GM19035 (cell line): Measurements from ENCODE around the gene MYH11.
"Not testable (repeated sequence)": the region's sequence is repeated elsewhere in the genome, so short reads cannot be mapped to it uniquely, and the experiment has no call there.

ENCODE experiments used
- ATAC-seq: cut with Tn5 transposase; IDR thresholded peaks from one replicate; pipeline ENCODE4 v1.9.1; 2021; ENCODE audit not compliant: unreplicated experiment

MYH11 gene

DNA sequence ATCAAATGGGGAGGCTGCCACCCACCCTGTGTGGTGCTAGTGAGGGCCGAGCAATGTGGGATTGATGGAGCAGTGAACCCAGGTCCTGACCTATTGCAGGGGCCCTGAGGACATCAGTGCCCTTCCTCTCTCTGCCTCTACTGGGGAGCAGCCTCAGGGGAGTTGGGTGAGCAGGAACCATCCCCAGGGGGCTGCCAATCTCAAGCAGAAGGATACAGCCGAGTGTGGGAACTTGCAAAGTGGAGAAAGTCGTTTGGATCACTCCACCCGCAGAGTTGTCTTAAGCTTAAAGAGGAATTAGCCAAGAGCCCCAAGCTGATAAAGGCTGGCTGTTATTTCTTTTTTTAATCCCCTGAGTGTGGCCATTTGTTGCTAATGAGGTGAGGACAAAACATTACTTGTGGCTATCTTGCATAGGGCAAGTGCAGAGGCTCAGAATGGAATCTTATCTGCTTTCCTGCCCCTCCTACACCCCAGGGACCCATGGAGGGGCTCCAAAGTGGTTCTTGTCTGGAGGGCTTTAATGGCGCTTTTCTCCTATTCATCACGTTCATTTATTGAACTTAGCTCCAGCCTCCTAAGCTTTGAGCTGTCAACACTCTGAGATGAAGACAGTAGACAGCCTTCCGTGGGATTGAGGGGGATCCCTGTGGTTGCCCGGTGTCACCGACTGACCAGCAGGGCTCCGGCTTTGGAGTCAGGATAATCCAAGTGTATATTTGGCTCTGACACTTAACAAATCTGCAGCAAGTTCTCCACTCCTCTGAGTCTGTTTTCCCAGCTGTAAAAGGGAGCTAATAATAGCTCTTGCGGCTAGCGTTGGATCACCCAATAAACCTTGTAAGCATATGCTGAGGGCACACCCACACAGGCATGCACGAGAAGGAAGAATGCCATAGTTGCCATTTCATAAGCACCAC is 45.1 kb downstream of the MYH11 start:
- no peak for ATAC-seq

DNA sequence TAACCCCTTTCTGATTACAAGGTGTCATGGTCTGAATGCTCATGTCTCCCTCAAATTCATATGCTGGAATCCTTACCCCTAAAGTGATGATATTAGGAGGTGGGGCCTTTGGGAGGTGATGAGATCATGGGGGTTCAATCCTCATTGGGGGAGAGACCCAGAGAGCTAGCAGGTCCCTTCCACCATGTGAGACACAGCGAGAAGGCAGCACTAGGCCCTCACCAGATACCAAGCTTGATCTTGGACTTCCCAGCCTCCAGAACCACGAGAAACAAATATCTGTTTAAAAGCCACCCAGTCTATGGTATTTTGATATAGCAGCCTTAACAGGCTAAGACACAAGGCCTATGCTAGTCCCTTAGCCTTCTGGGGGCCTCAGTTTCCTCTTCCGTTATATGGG is 45.9 kb downstream of the MYH11 start:
- ATAC-seq, result no peak

DNA sequence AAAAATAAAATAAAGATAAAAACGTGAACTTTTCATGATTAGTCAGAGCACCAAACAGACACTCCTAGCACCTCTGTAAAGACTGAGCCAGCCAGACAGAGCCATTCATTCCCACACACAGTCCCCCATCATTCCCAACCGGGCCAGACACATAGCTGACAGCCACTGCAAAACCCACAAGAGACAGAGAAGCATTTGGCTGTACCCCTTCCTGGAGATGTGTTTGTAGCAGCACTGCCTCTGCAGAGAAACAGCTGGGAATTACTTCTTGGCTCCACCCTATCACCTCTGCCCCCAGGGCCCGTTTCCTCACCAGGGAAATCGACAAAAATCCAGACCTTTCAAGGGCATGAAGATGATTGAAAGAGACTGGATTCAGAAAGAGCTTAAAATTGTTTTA is 46.4 kb downstream of the MYH11 start:
- ATAC-seq, result no peak

DNA sequence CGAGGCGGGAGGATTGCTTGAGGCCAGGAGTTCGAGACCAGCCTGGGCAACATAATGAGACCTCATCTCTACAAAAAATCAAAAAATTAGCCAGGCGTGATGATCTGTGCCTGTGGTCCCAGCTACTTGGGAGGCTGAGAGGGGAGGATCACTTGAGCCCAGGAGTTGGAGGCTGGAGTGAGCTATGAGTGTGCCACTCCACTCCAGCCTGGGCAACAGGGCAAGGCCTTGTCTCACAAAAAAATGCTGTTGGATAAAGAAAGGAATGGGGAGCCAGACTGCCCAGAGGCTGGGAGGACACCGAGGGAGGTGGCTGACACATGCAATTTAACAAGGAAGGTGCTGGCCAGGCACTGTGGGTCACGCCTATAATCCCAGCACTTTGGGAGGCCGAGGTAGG is 47.5 kb downstream of the MYH11 start:
- ATAC-seq, result not testable (repeated sequence)

DNA sequence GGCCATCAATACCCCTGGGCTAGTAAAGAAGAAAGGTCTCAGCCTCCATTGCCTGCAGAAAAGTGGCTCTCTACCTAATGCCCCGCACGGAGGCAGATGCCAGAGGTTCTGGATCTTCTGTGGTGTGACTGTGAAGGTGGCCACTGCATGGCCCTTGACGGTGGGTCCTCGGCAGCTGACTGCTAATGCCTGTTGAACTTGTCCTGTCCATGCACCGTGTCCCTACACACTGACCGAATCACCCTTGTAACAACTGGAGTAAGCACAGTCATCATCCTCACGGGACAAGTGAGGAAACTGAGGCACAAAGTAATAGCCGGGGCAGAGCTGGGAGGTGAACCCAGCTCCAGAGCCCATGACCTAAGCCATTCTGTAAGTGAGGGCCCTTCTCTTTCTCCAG is 48.8 kb downstream of the MYH11 start:
- ATAC-seq, result no peak

DNA sequence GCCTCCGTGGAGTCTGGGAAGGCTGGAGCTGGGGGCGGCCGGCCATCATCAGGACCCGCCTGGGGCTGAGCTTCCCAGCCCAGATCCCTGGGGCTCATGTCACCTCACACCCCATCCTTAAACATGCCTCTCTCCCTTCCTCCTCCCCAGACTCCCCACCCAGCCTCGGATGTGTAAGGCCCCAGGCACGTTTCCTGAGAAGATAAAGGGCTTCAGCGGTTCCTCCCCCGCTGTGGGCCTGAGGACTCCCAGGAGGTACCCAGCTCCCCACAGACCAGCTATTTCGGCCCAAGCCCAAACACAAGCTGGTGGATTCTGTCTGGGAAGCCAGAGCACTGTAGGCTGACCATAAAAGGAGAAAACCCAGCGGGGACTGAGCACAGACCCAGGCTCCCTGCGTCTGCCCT is 49.2 kb downstream of the MYH11 start:
- ATAC-seq, result no peak

DNA sequence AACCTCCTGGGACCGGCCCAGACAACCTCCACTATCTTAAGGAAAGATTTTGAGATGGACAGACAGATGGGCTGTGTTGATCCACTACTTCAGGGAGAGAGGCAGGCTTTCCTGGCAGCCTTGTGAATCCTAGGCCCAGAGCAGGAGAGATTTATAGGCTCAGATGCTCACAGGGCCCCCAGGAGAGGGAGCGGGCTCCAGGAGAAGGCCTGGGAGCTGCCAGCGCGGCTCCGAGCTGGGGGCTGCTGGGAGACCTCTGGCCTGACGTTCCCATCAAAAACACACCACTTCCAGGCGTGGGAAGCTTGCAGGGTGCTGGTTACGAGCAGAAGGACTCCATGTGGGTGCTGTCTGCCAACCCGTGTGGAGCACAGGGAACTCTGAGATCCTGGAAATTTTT is 53.2 kb downstream of the MYH11 start:
- ATAC-seq, result no peak

DNA sequence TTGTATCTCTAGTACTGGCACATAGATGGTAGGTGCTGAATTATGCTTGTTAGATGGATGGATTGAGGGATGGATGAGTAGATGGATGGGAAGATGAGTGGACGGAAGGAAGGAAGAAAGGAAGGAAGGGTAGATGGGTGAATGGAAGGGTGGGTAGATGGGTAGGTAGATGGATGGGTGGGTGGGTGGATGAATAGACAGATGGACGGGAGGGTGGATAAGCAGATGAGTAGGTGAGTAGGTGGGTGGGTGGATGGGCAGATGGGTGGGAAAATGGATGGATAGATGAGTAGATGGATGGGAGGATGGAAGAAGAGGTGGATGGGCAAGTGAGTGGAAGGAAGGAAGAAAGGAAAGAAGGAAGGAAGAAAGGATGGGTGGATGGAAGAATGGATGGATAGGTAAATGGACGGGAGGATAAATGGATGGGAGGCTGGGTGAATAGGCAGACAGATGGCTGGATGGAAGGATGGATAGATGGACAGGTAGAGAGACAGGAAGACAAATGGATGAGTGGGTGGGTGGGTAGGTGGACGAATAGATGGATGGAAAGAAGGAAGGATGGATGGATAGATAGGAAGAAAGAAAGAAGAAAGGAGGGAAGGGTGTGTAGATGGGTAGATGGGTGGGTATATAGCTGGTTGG is 56.9 kb downstream of the MYH11 start:
- no peak for ATAC-seq

DNA sequence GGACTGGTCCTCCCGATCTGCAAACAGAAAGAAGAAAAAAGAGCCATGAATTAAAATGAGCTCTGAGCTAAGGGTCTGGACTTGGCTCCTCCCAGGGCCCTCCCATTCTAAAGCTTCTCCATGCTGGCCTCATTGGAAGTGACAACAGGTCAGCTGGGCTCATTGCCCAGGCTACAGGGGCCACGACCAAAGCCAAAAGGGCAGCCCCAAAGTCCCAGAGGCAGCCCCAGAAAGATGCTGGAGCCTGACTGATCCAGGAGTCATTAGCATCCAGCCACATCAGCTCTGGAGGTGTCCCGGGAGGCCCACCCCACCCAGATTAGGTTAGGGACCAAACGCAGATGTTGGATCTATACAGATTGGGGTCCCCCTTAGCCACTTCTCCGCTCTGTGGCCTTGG is 58.2 kb downstream of the MYH11 start:
- no peak for ATAC-seq

DNA sequence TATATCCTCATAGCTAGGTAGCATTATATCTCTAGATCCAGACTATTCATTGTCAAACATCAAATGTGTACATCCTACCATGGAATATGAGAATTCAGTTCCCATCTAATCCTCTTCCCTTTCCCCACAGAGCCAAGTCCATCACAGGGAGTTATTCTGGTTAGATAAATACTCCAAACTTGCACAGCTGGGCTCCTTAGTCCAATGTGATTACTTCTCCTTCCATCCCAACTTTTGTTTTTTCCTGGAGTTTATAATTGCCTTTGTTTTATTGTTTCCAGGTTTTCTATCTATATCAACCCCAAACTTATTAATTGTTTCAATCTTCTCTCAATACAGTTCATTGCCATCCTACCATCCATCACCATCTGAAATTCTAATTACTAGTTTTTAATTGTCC is 59.9 kb downstream of the MYH11 start:
- no peak for ATAC-seq

DNA sequence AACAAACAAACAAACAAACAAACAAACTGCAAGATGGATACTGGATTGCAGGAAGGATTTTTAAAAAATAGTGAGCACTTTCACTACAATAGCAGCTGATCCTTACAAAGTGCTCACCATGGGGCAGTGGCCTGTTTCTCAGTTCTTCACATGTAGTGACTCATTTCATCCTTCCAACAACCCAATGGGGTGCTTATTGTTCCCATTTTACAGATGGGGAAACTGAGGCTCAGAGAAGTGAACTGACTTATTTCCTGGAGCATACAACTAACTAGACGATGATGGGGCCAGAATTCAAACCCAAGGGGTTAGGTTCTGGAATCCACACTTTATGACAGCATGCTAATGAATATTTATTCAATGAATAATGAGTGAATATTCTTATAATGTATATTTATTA is 61.2 kb downstream of the MYH11 start:
- ATAC-seq, result no peak

DNA sequence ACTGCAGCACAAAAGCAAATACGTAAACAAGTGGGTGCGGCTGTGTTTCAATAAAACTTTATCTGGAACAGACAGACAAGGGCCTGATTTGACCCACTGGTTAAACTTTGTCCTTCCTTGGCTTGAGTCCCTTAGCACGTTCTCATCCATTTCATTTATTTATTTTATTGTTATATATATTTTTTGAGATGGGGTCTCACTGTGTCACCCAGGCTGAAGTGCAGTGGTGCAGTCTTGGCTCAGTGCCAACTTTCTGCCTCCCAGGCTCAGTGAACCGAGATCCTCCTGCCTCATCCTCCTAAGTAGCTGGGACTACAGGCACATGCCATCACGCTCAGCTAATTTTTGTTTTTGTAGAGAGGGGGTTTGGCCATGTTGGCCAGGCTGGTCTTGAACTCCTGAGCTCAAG is 64.3 kb downstream of the MYH11 start:
- no peak for ATAC-seq

DNA sequence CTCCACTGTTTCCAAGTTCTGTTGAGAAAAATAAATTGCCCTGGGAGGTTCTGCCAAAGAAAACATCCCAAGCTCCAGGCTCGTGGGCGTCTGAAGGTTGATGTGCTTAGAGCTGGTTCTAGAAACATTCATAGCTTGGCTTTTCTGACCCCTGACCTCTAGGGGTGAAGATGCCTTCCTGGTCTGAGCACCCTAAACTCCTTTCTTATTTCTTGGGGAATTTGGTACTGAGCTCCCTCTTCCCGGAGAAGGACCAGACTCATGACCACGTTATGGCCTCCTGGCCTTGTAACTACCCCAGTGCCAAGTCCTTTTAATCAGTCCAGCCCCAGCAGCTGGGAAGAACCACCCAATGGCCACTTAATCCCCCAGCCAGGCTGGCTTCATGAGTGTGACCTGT is 66.4 kb downstream of the MYH11 start:
- no peak for ATAC-seq

DNA sequence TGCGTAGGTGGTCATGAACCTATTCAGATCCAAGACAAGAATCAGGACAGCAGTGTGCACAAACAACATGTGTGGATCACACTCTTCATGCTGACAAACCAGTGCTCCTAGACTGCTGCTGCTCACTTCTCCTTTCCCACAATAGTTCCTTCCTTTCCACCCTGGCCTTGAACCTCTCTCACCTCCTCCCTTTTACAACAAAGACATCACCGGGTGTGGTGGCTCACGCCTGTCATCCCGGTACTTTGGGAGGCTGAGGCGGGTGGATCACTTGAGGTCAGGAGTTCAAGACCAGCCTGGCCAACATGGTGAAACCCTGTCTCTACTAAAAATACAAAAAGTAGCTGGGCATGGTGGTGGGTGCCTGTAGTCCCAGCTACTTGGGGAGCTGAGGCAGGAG is 67.0 kb downstream of the MYH11 start:
- ATAC-seq, result not testable (repeated sequence)

DNA sequence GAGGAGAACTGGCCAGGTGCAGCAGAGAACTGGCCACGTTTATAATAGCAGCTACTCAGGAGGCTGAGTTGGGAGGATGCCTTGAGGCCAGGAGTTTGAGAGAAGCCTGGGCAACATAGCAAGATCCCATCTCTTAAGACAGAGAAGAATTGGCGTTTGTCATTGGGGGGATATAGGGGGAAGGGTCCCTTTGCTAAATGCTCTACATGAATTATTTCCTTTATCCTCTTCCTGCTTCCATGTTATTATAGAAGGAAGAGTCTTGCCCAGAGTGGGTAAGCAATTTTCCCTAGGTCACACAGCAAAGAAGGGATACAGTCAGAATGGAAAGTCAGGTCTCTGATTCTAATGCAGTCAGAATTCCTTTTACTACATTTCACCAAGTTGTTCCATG is 68.0 kb downstream of the MYH11 start:
- ATAC-seq, result no peak

DNA sequence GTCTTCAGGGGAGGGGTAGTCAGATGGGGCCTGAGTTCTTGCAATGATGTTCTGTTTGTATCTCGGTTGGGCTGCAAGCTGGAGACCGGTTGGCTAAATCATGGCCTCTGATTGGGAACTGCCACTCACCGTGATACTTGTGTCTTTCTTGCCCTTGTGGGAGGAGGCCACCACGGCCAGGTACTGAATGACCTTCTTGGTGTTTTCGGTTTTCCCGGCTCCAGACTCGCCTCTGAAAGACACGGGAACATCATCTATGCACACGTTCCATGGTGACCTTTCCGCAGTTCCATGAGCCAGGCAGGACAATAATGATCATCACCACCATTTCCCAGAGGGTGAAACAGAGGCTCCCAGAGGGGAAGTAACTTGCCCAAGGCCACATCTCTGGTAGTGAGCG is 70.3 kb downstream of the MYH11 start:
- no peak for ATAC-seq

DNA sequence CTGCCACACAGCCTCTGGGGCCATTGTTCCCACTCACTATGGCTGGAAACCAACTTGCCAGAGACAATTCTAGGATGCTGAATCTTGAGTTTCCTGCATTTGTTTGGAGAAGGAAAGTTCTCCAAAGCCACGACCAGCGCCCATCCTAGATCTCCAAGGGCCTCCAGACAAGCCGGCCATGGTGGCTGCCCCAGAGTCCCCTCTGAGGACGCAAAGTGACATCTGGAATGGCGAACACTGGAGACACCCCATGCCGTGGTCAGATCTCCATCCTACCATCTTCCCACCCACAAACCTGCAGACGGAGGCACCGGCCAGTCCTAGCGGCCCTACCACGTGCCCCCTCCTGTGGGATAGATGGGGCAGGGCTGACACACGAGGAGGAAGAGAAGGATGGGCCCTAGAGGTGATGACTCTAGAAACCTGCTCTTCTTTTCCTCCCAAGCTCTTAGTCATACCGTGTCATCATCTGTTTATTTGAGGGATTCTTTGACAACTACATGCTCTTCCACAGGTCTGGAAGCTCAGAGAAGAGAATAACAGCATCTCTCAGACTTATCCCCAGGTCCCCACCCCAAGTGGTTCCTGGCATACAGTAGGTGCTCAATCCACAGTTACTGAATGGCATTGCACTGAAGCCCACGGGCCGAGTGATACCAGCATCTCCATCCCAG is 71.3 kb downstream of the MYH11 start:
- ATAC-seq, result no peak

DNA sequence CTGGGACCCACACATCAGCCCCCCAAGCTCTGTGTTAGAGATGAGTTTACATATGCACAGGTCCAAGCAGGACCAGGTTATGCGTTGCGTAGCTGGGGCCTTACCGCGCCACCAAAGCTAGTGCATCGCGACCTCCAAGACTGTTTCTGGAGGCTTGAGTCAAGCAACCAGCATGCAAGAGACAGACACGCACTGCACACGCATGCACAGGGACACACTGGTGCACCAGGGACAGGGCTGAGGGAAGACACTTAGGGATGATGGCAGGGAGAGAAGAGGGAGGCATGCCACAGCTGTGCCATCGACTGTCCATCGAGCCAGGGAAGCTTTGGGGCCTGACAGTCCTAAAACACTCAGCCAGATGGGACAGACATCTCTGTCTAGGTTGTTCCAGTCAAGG is 72.8 kb downstream of the MYH11 start:
- ATAC-seq, result no peak

DNA sequence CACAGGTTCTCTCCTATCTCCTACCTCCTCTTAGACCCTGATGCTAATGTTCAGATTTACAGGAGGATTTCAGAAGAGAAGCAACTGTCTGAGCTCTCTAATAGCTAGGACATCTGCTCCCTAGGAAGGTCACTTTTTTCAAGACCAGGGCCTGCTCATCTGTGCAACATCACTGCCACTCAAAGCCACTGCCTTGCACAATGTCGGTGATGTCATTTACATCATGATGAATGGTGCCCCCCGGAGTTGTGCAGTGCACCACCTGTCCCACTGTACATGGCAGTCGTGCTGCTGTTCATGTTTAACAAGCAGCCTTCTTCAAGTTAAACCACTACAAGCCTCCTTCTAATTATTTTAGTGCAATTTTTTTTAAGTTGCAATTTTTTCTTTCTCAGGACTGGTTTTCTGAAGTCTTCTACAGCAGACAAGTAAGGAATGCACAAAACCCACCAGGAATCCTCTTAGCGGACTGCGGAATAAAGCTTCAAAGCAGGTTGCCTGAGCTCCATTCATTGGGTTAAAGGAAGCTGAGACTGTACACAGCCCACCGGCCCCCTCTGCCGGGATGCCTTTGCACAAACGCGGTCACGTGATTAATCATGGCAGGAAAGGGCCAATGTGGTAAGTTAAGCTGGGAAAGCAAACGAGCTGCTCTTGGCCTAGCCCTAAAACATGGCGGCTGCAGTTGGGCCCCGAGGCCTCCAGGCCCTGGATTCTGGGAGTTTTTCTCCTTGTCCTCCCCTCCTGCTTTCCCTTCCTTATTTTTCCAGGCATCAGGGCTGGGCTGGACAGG is 74.1 kb downstream of the MYH11 start:
- ATAC-seq, result no peak

DNA sequence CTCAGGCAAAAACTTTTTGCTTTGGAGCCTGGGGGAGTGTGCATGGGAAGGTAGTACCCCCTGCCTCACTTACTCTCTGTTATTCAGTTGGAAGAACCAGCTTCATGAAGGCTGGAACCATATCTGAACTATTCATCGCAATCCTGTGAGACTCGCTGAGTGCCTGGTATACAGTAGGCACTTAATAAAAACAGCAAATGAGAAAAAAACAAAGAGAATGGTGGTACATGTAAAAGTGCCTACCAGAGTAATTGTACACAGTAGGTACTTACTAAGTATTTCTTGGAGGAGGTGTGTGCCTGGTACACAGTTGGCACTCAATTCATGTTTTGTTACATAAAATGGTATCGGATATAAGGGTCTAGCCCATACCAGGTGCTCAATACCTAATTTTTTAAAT is 75.2 kb downstream of the MYH11 start:
- ATAC-seq, result no peak

DNA sequence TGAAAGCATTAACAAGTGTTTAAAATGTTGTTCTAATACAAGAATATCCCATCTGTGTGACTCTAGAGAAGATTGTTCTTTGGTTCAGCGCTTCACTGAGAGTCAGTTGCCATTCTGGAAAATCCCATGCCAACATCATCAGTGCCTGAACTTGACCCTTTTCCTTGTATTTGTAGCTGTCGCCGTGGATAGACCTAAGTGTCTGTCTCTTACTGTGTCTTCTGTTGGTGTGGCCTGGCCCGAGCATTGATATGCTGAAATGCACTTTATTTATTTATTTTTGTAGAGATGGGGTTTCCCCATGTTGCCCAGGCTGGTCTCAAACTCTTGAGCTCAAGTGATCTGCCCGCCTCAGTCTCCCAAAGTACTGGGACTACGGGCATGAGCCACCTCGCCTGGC is 76.0 kb downstream of the MYH11 start:
- no peak for ATAC-seq
